Measurements from ENCODE around the gene ESYT2.
"Not testable (repeated sequence)": the region's sequence is repeated elsewhere in the genome, so short reads cannot be mapped to it uniquely, and the experiment has no call there.

Gene ESYT2

GRCh38 chr7:158702944-158703343, 126.4 kb downstream of the ESYT2 start:
- H3K27ac ChIP-seq (ENCODE audit: low read depth, low read length) = peak overlapping the region; percentile 16
- peak overlapping the region; percentile 99 for H3K4me3 ChIP-seq (ENCODE audit: low read depth, low read length)
- H3K4me1 ChIP-seq (ENCODE audit: control insufficient read depth, insufficient read depth, low read length) = peaks cover 29% of the 10 kb centered on the region
- peaks cover 38% of the 10 kb centered on the region for H3K36me3 ChIP-seq (ENCODE audit: control insufficient read depth, insufficient read depth, low read length)
- peaks cover 5% of the 10 kb centered on the region for H3K9me3 ChIP-seq (ENCODE audit: control insufficient read depth, insufficient read depth, low read length)
- H3K27me3 ChIP-seq (ENCODE audit: control insufficient read depth, insufficient read depth, low read length) = no peaks in the 10 kb centered on the region
- peak overlapping the region; percentile 35; the same call in 1 of the 2 replicates for H3K9ac ChIP-seq (ENCODE audit: low read depth, low read length)

- Histone ChIP-seq H3K4me3 (ENCODE audit: low read depth, low read length) (peak overlapping the region; percentile 99), H3K27ac (ENCODE audit: low read depth, low read length) (peak overlapping the region; percentile 63), H3K9me3 (ENCODE audit: control insufficient read depth, insufficient read depth, low read length) (no peaks in the 10 kb centered on the region), H3K4me1 (ENCODE audit: control insufficient read depth, insufficient read depth, low read length) (peaks cover 29% of the 10 kb centered on the region), H3K27me3 (ENCODE audit: control insufficient read depth, insufficient read depth, low read length) (no peaks in the 10 kb centered on the region), H3K36me3 (ENCODE audit: control insufficient read depth, insufficient read depth, low read length) (peaks cover 46% of the 10 kb centered on the region), H3K9ac (ENCODE audit: low read depth, low read length) (no peak overlapping the region)
Observed at GRCh38 chr7:158702196-158702595, 127.1 kb downstream of the ESYT2 start.

- H3K9ac ChIP-seq (ENCODE audit: low read depth, low read length) = no peak overlapping the region
- peaks cover 68% of the 10 kb centered on the region for H3K36me3 ChIP-seq (ENCODE audit: control insufficient read depth, insufficient read depth, low read length)
- H3K9me3 ChIP-seq (ENCODE audit: control insufficient read depth, insufficient read depth, low read length) = no peaks in the 10 kb centered on the region
- no peak overlapping the region for H3K27ac ChIP-seq (ENCODE audit: low read depth, low read length)
- H3K4me1 ChIP-seq (ENCODE audit: control insufficient read depth, insufficient read depth, low read length) = peaks cover 29% of the 10 kb centered on the region
- H3K27me3 ChIP-seq (ENCODE audit: control insufficient read depth, insufficient read depth, low read length) = no peaks in the 10 kb centered on the region
- no peak overlapping the region for H3K4me3 ChIP-seq (ENCODE audit: low read depth, low read length)
Observed at GRCh38 chr7:158700008-158700407, 129.3 kb downstream of the ESYT2 start.

- no peaks in the 10 kb centered on the region for H3K27me3 ChIP-seq (ENCODE audit: control insufficient read depth, insufficient read depth, low read length)
- peaks cover 29% of the 10 kb centered on the region for H3K4me1 ChIP-seq (ENCODE audit: control insufficient read depth, insufficient read depth, low read length)
- H3K27ac ChIP-seq (ENCODE audit: low read depth, low read length) = no peak overlapping the region
- peaks cover 74% of the 10 kb centered on the region for H3K36me3 ChIP-seq (ENCODE audit: control insufficient read depth, insufficient read depth, low read length)
- H3K9me3 ChIP-seq (ENCODE audit: control insufficient read depth, insufficient read depth, low read length) = no peaks in the 10 kb centered on the region
- H3K9ac ChIP-seq (ENCODE audit: low read depth, low read length) = no peak overlapping the region
- no peak overlapping the region for H3K4me3 ChIP-seq (ENCODE audit: low read depth, low read length)
Observed at GRCh38 chr7:158699341-158699740, 130.0 kb downstream of the ESYT2 start.

GRCh38 chr7:158698657-158699195, 130.6 kb downstream of the ESYT2 start:
- Histone ChIP-seq H3K4me3 (ENCODE audit: low read depth, low read length) (no peak overlapping the region), H3K4me1 (ENCODE audit: control insufficient read depth, insufficient read depth, low read length) (peaks cover 29% of the 10 kb centered on the region), H3K9me3 (ENCODE audit: control insufficient read depth, insufficient read depth, low read length) (no peaks in the 10 kb centered on the region), H3K36me3 (ENCODE audit: control insufficient read depth, insufficient read depth, low read length) (peaks cover 81% of the 10 kb centered on the region), H3K27ac (ENCODE audit: low read depth, low read length) (no peak overlapping the region), H3K9ac (ENCODE audit: low read depth, low read length) (no peak overlapping the region), H3K27me3 (ENCODE audit: control insufficient read depth, insufficient read depth, low read length) (no peaks in the 10 kb centered on the region)

GRCh38 chr7:158697597-158697996, 131.7 kb downstream of the ESYT2 start:
- not testable (repeated sequence) for H3K9me3 ChIP-seq (ENCODE audit: control insufficient read depth, insufficient read depth, low read length); H3K4me3 ChIP-seq (ENCODE audit: low read depth, low read length); H3K27me3 ChIP-seq (ENCODE audit: control insufficient read depth, insufficient read depth, low read length); H3K9ac ChIP-seq (ENCODE audit: low read depth, low read length); H3K27ac ChIP-seq (ENCODE audit: low read depth, low read length)
- H3K4me1 ChIP-seq (ENCODE audit: control insufficient read depth, insufficient read depth, low read length) = peaks cover 18% of the 10 kb centered on the region
- H3K36me3 ChIP-seq (ENCODE audit: control insufficient read depth, insufficient read depth, low read length) = peaks cover 92% of the 10 kb centered on the region

GRCh38 chr7:158695726-158696452, 133.4 kb downstream of the ESYT2 start:
- Histone ChIP-seq H3K9me3 (ENCODE audit: control insufficient read depth, insufficient read depth, low read length) (no peaks in the 10 kb centered on the region), H3K27me3 (ENCODE audit: control insufficient read depth, insufficient read depth, low read length) (no peaks in the 10 kb centered on the region), H3K27ac (ENCODE audit: low read depth, low read length) (no peak overlapping the region), H3K36me3 (ENCODE audit: control insufficient read depth, insufficient read depth, low read length) (peaks cover 100% of the 10 kb centered on the region), H3K9ac (ENCODE audit: low read depth, low read length) (no peak overlapping the region), H3K4me3 (ENCODE audit: low read depth, low read length) (no peak overlapping the region), H3K4me1 (ENCODE audit: control insufficient read depth, insufficient read depth, low read length) (peaks cover under 1% of the 10 kb centered on the region; the same call in 1 of the 2 replicates)

GRCh38 chr7:158695056-158695455, 134.3 kb downstream of the ESYT2 start:
- Histone ChIP-seq H3K9me3 (ENCODE audit: control insufficient read depth, insufficient read depth, low read length) (no peaks in the 10 kb centered on the region), H3K4me3 (ENCODE audit: low read depth, low read length) (no peak overlapping the region), H3K27me3 (ENCODE audit: control insufficient read depth, insufficient read depth, low read length) (no peaks in the 10 kb centered on the region), H3K27ac (ENCODE audit: low read depth, low read length) (no peak overlapping the region), H3K9ac (ENCODE audit: low read depth, low read length) (no peak overlapping the region), H3K36me3 (ENCODE audit: control insufficient read depth, insufficient read depth, low read length) (peaks cover 100% of the 10 kb centered on the region), H3K4me1 (ENCODE audit: control insufficient read depth, insufficient read depth, low read length) (no peaks in the 10 kb centered on the region)

GRCh38 chr7:158694650-158695049, 134.7 kb downstream of the ESYT2 start:
- Histone ChIP-seq H3K36me3 (ENCODE audit: control insufficient read depth, insufficient read depth, low read length) (peaks cover 100% of the 10 kb centered on the region), H3K4me1 (ENCODE audit: control insufficient read depth, insufficient read depth, low read length) (no peaks in the 10 kb centered on the region), H3K9me3 (ENCODE audit: control insufficient read depth, insufficient read depth, low read length) (no peaks in the 10 kb centered on the region), H3K4me3 (ENCODE audit: low read depth, low read length) (no peak overlapping the region), H3K9ac (ENCODE audit: low read depth, low read length) (no peak overlapping the region), H3K27me3 (ENCODE audit: control insufficient read depth, insufficient read depth, low read length) (no peaks in the 10 kb centered on the region), H3K27ac (ENCODE audit: low read depth, low read length) (no peak overlapping the region)

- Histone ChIP-seq H3K4me1 (ENCODE audit: control insufficient read depth, insufficient read depth, low read length) (no peaks in the 10 kb centered on the region), H3K36me3 (ENCODE audit: control insufficient read depth, insufficient read depth, low read length) (peaks cover 100% of the 10 kb centered on the region), H3K4me3 (ENCODE audit: low read depth, low read length) (no peak overlapping the region), H3K9ac (ENCODE audit: low read depth, low read length) (no peak overlapping the region), H3K9me3 (ENCODE audit: control insufficient read depth, insufficient read depth, low read length) (no peaks in the 10 kb centered on the region), H3K27ac (ENCODE audit: low read depth, low read length) (no peak overlapping the region), H3K27me3 (ENCODE audit: control insufficient read depth, insufficient read depth, low read length) (no peaks in the 10 kb centered on the region)
Observed at GRCh38 chr7:158689488-158689887, 139.8 kb downstream of the ESYT2 start.

GRCh38 chr7:158687406-158687805, 141.9 kb downstream of the ESYT2 start:
- no peaks in the 10 kb centered on the region for H3K27me3 ChIP-seq (ENCODE audit: control insufficient read depth, insufficient read depth, low read length)
- H3K27ac ChIP-seq (ENCODE audit: low read depth, low read length) = no peak overlapping the region
- H3K9ac ChIP-seq (ENCODE audit: low read depth, low read length) = no peak overlapping the region
- peaks cover 100% of the 10 kb centered on the region for H3K36me3 ChIP-seq (ENCODE audit: control insufficient read depth, insufficient read depth, low read length)
- no peak overlapping the region for H3K4me3 ChIP-seq (ENCODE audit: low read depth, low read length)
- H3K4me1 ChIP-seq (ENCODE audit: control insufficient read depth, insufficient read depth, low read length) = no peaks in the 10 kb centered on the region
- no peaks in the 10 kb centered on the region for H3K9me3 ChIP-seq (ENCODE audit: control insufficient read depth, insufficient read depth, low read length)
